NCI-H2196 (cell line): Measurements from ENCODE around the gene CHCHD6.

Source experiments
- DNase-seq: peaks from one replicate; lab custom pipeline; 2025; ENCODE audit not compliant: unreplicated experiment; lab: John Stamatoyannopoulos, UW

CHCHD6 gene

DNA sequence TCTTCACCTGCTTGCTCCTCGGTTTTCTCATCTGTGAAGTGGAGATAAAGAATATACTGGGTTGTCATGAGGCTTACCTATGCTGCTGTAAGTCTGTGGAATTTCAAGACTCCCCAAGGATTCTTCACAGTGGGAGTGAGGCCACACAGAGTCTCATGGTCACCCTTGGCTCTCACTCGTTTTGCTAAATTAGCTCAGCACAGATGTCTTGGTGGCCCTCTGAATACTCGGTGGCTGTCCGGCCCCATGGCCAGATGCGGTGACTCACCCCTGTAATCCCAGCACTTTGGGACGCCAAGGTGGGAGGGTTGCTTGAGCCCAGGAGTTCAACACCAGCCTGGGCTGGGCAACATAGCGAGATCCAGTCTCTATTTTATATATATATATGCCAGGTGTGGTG is 5.0 kb upstream of the CHCHD6 start:
- DNase-seq, result no peak

DNA sequence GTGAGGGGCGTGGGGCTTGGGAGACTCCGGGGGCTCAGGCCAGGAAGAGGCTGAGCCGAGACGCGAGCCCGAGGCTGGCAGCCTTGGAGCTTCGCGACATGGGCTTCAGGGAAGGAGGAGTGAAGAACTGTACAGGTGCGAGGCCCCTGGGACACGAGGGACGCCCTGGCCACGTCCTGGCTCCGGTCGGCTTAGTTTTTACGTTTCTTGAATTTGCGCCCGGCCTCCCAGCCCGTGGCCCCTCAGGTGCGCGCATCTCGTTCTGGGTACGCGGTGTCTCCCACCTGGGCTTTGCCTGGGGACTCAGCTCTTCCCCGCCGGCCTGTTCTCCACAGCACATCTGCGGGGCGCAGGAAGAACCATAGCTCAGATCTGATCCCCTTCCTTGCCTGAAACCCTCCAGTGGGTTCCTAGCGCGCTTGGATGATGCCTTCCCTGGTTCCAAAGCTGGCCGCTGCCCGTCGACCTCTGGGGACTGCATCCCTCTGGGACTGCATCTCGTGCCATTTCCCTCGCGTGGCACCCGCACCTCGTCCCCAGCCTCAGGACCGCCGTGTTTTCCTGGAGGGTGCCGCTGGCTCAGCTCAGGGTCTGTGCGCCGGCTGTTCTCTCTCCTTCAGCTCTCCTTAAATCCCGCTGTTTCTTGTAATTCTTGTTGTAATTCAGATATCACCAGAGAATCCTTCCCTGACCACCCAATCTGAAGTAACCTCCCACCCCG is 614 bp downstream of the CHCHD6 start:
- no peak for DNase-seq

DNA sequence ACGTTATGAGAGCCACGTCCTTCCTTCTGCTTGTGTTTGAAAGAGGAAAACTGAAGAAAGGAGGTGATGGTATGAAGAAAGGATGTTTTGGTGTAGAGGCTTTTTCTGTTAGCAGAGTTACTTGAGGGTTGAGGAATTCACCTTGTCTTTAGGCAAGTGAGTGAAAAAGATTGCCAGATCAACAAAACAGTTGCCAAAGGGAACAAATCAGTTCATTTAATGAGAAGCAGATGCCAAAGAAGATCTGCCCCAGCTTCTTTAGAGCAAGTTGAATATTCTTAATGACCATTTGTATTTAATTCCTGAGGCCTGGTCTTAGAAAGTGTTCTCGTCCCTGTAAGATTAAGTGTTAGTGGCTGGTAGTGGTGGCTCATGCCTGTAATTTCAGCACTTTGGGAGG is 2.6 kb downstream of the CHCHD6 start:
- DNase-seq, result no peak

DNA sequence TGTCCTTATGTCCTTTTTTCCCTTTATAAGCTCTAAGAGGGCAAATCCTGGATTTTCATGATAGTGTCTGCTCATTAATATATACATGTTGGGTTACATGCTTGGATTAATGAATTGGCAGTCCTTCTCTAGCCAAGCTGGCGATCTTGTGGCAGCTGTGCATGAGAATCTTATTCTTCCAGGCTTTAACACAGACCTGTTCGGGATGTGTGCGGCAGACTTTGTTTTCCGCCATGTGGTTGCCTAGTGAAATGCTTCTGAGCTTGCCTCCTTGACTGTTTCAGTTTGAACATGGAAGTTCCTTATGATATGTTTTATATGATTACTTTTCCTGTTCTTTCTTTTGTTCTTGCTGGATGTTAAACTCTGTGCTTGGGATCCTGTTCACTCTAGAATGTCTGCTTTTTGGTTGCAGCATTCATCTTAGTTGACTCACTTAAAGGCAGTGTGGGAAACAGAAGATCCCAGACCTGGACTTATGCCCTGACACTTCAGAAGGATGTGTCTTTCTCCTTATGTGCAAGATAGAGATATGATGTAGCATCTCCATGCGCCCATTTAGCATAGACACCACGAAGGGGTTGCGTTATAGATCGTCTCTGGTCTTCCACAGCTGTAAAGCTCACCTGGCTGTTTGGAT is 7.2 kb downstream of the CHCHD6 start:
- DNase-seq, result no peak

DNA sequence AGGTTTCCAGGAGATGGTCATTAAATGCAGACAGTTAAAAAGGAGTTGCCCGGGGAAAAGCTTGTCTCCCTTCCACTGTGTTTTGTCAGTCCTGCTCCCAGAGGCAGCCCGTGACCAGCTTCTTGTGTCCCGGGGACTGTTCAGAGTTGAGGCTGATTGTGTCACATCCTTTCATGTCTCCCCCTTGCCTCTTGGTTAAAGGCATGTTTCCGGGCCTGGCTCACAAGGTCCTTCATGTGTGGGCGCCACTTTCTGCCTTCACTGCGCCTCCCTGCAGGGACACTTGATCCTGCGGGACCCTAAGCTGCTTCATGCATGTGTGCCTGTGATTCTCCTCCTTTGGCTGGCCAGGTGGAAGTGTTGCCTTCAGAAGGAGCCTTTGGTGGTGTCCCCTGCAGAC is 9.2 kb downstream of the CHCHD6 start:
- no peak for DNase-seq

DNA sequence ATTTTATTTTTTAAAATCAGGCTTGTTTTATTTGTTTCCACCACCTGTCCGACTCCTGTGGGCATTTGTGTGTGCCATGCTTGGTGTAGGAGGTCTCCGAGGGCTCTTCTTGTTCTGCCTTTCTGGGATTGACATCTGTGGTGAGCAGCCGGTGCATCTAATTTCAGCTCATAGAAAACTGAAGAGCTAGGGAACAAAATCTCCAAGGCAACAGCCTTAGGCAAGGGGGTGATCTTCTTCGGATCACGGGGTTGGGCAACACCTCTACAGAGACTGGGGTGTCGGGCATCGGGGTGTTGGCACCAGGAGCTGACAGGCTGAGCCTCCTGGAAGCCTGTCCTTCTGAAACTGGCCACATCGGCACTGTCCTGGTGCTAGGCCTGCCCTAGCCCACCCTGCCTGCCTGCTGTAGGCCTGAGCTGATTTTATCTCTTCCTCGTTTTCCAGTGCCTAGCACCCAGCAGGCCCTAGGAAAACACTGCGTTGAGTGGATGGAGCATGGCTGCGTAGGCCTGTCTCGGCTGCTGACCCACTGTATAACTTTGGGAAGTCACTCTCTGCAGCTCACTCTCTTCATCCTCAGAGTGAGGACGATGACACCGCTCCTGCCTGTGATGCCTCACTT is 10.3 kb downstream of the CHCHD6 start:
- DNase-seq, result no peak

DNA sequence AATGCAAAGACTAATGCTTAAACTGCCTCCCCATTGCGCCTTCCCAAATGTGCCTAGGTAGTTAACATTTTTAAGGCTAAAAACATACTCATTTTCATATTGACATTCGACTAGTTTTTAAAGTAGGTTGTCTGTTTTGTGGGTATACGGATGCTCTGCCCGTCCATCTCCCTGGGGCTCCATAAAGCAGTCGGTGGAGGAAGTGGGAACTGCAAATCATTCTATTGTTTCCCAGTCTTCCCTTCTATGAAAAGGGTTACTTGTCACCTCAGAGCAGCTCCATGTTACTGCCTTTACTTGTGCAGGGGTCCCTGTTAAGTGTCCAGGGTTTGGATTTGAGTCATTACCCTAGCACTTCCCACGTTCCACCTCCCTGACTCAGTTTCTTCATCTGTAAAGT is 10.9 kb downstream of the CHCHD6 start:
- no peak for DNase-seq

DNA sequence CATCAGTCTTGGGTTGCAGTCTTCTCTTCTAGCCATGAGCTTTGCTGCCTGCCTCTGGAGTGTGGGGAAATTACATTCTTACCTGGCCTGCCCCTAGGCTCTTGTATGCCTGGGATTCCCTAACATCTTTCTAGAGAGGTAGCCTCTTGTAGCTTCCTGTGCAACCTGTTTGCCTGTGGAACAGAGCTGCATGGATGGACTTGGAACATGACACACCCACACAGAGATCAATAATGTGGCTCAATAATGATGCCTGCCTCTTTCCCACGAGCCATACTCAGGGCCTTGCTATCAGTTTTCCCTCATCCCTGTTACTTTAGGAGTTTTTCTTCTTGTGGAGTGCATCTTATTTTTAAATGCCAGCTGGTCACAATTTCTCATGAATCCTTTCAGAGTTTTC is 11.4 kb downstream of the CHCHD6 start:
- no peak for DNase-seq

DNA sequence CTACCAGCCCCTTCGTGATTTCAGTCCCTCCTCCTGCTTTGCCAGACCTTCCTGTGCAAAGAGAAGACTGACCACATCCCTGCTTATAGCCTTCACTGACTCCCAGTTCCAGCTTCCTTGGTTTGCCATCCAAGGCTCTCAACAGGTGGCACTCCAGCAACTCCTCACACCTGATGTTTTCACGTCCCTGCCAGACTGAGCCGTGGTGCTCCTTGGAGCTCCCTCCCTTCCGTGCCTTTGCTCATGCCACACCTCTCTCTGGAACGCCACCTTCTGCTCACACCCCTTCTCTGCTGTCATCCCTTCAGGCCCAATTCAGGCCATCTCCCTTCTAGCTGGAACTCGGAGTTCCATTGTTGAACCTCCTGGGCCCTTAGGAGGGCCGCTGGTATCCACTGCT is 12.0 kb downstream of the CHCHD6 start:
- no peak for DNase-seq

DNA sequence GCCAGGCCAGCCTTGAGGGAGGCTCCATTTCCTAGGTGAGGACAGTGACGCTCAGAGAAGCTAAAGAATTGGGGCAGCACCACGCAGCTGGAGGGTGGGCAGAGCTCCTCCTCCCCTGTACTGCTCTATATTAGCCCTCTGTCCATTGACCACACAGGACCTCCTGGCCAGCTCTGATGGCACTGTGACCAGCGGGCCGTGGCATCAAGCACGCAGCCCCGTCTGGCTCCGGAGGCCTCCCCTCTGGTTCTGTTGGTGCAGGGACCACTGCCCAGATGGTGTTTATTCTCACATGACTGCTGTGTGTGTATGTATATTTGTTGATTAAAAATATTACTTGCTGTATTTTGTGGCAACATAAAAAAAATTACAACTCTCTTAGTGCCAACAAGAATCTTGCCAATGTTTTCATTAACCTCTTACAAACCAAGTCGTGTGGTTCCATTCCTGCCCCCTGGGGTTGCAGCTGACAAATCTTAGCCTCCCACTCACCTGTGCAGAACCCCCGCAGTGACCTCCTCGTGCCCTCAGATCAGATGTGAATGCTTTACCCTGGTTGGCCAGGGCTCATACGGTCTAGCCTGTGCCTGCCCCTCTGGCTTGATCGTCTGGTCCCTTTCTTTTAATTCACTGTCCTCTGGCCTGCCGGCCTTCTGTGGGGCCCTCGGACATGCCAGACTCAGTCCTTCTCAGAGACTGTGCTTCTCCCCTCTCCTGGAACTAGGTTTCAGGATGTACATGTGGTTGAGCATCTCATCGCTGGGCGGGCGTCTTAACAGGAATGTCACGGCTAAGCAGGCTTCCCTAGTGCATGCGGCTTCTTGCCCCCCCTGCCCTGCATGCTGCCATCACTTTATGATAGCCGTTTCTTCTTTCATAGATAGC is 14.8 kb downstream of the CHCHD6 start:
- DNase-seq, result no peak

DNA sequence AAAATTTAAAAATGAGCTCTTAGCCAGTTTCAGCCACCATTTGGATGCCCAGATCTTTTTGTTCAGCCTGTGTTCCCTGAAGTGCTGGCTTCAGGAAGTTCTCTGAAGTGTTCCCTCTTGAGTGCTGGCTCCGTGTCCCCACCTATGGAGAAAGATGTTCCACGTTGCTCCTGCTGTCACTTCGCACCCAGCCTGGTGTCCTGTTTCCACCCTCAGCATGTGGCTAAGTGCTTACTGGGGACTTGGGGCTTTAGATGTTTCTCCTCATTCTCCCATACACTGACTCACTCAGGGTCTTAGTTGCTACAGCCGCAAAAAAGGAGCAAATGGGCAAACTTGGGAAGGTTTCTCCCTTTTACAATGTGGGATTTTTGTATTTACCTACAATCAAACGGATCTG is 16.6 kb downstream of the CHCHD6 start:
- no peak for DNase-seq

DNA sequence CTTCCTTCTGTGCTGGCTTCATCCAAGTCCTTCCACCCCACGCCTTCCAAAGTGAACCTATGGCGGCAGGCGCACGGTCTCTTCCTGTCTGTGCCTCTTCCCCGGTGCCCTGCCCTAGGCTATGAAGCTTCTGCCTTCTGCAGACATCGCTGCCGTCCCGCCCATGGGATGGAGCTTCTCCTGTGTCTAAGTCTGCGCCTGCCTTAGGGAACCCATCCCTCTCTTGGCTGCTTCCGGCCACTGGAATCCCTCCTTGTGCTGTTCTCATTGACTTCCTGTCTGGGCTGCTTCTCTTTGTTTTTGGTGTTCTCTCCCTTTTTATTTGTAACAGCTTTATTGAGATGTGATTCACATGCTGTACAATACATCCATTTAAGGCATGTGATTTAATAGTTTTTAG is 17.2 kb downstream of the CHCHD6 start:
- no peak for DNase-seq

DNA sequence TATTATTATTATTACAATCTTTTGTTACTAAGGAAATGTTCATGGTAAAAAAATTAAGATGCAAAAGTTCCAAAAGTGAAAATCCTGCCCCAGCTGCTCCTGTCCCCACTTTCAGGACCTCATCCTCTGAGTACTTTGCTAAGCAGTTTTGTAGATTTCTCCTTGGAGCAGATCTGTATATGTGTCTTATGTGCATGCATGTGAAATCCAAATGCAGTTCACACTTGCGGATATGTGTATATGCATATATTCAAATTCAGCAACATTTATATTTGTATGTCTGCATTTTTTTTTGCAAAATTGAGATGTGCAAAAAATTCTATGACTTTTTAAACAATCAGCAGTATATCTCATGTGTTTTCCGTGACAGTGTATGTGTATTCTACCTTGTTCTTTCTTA is 19.2 kb downstream of the CHCHD6 start:
- no peak for DNase-seq

DNA sequence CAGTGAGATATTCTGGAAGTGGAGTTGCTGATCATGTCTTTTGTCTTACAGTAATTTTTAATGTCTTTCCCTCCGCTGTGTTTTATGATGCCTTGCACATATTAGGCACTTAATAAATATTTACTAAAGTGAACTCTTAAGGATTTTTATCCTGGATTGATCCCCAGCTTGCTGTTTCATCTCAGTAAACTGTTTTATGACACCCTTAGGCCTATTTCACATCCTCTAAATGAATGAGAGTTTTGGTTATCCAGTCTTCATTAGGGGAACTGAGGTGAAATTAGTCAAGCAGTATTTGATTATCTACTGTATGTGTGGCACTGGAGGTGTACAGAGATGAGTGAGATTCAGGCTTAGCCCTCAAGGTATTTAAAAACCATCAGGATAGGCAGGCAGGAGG is 19.8 kb downstream of the CHCHD6 start:
- no peak for DNase-seq

DNA sequence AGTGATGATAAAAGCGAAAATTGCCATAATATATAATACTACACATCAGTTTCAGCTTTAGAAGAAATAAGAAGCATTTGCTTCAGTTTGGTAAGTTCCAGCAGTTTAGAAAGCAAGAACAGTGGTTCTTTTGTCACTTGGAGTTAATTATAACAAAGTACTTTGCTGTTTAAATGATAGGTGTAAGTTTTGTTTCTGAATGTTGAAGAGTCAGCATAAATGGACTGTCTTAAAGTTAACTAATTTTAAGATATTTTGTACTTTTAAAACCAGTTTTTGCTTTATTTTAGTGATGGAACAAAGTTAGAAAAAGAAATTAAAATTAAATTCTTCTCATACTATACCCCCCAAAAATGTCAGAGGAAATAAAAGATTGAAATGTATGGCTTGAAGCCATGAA is 24.6 kb downstream of the CHCHD6 start:
- no peak for DNase-seq

DNA sequence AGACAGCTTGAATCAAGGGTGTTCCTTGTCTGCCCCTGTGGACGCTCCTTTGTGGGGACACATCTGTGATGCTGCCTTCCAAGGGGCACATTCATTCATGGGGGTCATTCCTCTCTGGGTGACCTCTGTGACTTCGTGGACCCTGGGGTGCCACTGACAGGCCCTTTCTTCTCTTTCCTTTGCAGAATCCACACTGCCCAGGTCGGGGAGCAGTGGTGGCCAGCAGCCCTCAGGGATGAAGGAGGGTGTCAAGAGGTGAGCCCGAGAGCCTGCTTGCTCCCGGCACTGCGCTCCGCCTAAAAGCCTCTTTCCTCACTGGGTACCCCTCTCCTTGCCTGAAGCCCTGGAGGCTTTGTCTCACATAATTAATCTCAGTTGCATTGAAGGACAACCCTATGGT is 26.3 kb downstream of the CHCHD6 start:
- DNase-seq, result no peak

DNA sequence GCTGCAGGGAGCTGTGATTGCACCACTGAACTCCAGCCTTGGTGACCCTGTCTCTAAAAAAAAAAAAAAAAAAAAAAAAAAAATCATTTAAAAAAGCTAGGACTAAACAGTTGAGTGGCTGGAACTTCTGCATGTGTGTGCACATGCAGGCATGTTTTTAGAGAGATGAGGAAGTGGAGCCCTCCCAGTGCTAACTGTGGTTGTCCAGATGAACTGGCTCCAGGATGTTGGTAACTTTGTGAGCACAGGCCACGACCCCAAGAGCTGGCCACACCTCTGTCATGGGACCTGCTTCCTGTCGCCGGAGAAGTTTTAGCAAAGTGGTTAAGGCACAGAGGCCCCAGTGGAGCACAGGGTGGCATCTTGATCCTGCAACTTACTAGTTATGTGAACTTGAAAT is 27.0 kb downstream of the CHCHD6 start:
- no peak for DNase-seq

DNA sequence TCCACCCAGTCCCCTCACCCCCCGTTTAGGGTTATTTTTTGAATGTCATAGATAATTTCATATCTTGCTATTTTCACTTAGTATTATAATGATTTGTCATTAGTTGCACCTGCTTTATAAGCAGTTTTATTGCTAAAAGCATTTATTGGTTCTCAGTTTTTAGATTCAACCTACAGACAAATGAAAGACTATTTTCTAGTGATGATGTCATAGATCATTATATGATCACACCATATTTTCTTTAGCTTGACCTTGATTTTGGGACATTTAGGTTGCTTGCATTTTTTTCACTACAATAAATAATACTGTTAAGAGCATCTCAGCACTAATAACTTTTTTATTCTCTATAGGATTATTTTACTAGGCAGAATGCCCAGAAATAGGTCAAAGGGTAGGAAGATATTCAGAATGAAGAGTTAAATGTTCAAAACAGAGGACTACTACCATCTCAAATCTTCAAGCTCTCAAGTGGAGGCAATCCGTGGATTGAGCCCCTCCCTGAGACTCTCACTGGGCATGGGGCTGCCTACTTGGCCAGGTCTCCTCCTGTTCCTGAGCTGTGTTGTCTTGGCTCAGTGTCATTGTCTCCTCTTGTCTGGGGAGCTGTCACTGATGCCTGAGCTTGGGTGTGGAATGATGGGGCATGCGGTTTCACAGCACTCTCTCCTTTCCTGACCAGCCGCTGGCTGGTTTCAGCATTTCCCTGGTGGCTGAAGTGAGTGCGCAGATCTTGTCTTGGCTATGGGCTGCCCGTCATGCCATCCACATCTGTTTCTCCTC is 28.4 kb downstream of the CHCHD6 start:
- no peak for DNase-seq

DNA sequence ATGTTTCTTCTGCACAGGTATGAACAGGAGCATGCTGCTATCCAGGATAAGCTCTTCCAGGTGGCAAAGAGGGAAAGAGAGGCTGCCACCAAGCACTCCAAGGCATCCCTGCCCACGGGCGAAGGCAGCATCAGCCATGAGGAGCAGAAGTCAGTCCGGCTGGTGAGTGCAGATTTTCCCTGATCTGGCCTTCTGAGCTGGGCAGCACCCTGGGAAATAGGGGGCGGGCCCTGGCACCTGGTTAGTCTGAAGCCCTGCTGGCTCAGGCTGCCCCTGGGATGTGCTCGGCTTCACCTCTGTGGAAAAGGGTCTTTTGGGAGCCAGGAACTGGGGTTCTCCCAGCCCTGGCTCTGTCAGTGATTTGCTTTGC is 29.0 kb downstream of the CHCHD6 start:
- DNase-seq, result no peak

DNA sequence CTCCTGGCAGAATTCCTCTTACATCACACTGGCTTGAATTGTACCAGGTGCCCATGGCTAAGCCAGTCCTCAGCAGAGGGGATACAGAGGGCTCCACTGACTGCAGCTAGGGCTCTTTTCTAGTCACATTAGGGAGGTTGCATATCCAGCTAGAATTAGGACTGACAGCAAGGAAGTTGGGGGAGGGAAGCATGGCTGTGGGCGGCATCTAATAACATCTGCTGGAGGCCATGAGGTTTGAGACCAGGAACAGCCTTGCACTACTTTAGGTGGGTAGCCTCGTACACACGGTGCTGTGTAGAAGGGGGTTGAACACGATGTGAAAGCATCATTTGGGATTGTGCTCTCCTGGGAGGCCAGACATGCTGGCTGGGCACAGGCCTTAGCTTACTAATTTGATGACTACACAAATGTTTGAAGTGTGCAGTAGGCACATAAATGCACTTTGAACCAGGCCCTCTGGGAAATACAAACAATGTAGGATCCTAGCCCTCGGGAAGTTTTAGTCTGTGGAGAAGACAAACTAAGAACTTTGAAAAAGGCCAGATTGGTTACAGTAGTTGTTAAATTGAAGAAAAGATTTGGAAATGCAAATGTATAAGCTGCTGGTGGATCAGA is 30.2 kb downstream of the CHCHD6 start:
- DNase-seq, result no peak

DNA sequence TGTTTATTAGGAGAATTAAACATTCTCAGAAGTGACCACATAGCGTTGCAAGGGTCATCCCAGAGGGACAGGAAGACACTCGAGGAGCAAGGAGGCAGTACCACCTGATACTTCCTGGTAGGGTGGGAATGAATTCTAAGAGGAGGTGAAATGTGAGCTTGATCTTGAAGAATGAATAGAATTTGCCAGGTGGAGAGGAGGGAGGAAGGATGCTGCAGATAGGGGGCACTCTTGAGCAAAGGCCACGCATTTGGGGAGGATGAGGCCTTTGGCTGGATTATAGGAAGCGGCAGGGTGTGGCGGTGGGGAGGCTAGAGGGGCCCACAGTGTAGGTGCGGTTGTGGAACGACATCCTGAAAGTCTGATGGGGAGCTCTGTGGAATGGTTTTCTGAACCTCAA is 33.5 kb downstream of the CHCHD6 start:
- no peak for DNase-seq
